Epithelial cell of proximal tubule (primary cell): ENCODE results near the gene MID1. TPM values are rescaled to one million over a fixed set of nuclear protein-coding genes. Genes with fewer than 3 reads are reported as not detected.

Experiments
- DNase-seq: peaks from one replicate; pipeline ENCODE4 v3.0.0-alpha.2; 2011; ENCODE audit warnings: low read depth
- H3K4me3 ChIP-seq: 2 replicates; pipeline ENCODE4 v1.5.1; 2011; ENCODE audit warnings: low read depth, mild to moderate bottlenecking, low read length
- total RNA-seq: library from RNA; depleted of rRNA; stranded (reverse); fragments of >200 nt; gene quantifications from 2 replicates; pipeline ENCODE4 v1.2.3, GENCODE V29; 2015
- TF ChIP-seq, protein P1 (sequence below): conservative IDR thresholded peaks from 2 replicates; pipeline ENCODE4 v1.5.1; 2012; ENCODE audit warnings: low read depth, mild to moderate bottlenecking, low read length

Gene MID1
- total RNA-seq, 1 donor from 2014 or later: 9.7 TPM

DNA sequence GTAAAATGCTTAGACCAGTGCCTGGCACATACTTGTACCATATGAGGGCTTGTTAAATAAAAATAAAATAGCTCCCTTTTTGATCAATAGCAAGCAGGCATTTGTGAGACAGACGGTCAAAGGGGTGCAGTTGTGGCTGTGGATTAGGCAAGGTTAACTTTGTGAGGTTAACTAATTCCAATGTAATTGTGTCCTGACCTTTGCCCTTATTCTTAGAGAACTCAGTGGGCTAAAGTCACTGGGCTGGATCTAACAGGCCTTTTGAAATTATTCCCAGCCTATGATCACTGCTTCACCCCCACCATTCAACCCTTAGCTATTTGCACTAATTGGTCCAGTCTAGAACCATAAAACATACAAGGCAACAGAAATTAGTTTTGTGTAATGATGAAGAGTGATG, 166.4 kb downstream of the MID1 start:
- H3K4me3 ChIP-seq: no peak overlapping the region
- DNase-seq: no peak
- TF ChIP-seq, protein P1, sequence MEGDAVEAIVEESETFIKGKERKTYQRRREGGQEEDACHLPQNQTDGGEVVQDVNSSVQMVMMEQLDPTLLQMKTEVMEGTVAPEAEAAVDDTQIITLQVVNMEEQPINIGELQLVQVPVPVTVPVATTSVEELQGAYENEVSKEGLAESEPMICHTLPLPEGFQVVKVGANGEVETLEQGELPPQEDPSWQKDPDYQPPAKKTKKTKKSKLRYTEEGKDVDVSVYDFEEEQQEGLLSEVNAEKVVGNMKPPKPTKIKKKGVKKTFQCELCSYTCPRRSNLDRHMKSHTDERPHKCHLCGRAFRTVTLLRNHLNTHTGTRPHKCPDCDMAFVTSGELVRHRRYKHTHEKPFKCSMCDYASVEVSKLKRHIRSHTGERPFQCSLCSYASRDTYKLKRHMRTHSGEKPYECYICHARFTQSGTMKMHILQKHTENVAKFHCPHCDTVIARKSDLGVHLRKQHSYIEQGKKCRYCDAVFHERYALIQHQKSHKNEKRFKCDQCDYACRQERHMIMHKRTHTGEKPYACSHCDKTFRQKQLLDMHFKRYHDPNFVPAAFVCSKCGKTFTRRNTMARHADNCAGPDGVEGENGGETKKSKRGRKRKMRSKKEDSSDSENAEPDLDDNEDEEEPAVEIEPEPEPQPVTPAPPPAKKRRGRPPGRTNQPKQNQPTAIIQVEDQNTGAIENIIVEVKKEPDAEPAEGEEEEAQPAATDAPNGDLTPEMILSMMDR: no peak

DNA sequence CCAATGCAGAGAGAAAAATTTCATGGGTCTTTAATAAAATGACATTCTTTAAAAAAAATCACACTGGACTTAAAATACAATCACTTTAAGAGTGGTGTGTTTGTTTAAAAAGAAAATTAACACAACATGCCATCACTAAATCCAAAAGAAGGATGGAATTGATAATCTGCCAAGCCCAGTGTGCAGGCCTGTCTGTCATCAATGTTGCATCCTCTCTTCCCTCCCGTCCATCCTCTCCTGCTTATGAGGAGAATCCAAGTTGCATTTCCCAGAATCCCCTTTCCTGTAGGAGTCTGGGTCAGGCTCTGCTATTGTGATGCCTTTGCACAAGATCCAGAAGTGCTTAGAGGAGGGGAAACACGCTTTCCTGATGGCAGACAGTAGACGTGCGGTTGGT, 169.4 kb downstream of the MID1 start:
- TF ChIP-seq, protein P1: no peak
- DNase-seq: no peak
- no peak overlapping the region for H3K4me3 ChIP-seq

DNA sequence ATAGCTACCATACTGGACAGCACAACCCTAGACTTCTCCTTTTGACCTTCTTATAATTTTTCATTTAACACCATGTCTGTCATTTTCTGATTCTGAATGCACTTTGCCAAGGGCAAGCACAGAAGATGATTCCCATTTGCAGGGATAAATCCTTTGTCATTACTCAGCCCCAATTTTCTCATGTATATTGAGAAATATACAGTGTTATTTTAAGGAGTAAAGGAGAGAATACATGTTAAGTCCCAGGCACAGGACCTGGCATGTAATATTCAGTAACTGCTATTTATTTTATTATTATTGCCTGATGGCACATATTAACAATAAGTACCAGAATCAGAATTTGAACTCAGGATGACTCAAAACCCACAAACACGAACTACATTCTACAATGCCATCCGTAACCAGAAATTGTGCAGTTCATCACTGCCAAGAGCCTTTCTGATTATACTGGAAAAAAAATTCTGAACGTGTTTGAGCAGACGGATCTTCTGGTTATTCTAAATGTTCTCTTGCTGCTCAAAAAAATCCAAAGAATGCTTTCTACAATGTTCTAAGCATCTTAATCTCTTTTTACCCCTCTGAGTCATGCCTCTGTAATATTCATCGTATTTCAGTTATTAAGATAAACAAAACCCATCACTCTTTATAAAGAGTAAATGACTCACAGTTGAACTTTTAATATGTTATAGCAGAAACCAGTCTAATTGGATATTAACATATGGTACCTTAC, 170.0 kb downstream of the MID1 start:
- no peak overlapping the region for H3K4me3 ChIP-seq
- no peak for DNase-seq
- TF ChIP-seq, protein P1: no peak

DNA sequence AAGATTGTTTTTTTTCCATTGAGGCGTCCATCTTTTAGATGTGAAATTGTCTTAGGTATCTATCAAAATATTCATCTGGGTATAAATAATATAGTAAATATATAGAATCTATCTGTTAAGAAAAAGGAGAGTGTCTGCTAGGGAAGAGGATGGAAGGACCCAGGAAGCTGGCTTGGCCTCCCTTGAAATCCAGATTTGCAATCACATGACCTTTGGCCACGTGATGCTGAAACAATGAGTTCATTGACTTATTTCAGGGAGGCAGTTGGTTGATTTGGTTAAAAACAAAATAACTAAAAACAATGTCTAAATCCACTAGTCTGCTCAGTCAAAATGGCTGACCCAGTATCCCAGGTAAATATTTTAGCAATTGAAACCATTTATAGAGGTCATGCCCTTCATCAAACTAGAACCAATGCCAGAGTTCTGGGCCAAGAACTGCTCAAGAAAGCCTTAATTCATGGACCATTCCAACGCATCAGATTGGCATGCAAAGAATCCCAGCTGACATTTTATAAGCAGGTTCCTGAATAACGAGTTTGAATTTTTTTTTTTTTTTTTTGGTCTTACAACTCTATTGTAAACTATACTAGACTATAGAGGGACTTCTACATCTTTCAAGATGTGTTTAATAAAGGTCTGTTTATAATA, 172.7 kb downstream of the MID1 start:
- TF ChIP-seq, protein P1: no peak

DNA sequence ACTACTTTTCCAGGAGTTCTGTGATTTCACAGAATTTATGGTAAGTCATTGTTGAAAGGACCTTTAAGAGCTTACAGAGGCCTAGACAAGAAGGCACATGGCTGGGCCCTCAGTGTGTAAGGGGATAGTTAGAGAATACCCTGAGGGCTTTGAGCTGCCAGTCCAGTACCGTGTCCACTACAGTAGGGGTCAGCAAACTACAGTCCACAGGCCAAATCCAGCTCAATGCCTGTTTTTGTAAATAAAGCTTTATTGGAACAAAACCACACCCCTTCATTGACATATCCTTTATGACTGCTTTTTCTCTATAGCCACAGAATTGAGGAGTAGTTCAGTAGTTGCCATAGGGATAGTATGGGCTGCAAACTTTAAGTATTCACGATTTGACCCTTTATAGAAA, 176.2 kb downstream of the MID1 start:
- no peak overlapping the region for H3K4me3 ChIP-seq
- TF ChIP-seq, protein P1: peak; percentile 47
- no peak for DNase-seq

More for the DNA sequence above, 172.7 kb downstream of the MID1 start:
- H3K4me3 ChIP-seq: no peak overlapping the region
- peak; percentile 6 for DNase-seq

DNA sequence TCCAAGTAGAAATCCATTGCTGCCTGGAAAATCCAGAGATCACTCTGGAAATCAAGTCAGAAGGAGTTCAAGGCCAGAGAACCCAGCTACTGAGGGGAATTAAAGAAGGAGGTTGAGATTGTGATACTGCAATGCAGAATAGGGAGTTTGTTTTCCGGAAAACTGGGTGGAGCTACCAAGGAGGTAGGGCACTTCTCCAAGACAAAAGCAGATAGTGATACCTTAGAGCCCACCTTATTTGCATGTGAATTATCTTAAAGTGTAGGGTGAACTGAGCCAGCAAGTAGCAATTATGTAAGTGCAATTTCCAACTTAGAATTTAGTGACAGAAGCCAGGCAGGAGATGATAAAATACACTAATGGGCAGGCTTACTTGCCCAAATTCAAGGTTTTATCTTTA, 178.9 kb downstream of the MID1 start:
- DNase-seq: no peak
- no peak overlapping the region for H3K4me3 ChIP-seq
- TF ChIP-seq, protein P1: no peak
